HG02852 (cell line): ENCODE measurements around the gene DTNBP1.
A peak's percentile ranks its signal among the peaks of the same experiment; 100 is the strongest.

Experiments used
- ATAC-seq: cut with Tn5 transposase; IDR thresholded peaks from one replicate; pipeline ENCODE4 v1.9.1; 2021; ENCODE audit warnings: mild to moderate bottlenecking, moderate library complexity; ENCODE audit not compliant: unreplicated experiment

Gene DTNBP1

DNA sequence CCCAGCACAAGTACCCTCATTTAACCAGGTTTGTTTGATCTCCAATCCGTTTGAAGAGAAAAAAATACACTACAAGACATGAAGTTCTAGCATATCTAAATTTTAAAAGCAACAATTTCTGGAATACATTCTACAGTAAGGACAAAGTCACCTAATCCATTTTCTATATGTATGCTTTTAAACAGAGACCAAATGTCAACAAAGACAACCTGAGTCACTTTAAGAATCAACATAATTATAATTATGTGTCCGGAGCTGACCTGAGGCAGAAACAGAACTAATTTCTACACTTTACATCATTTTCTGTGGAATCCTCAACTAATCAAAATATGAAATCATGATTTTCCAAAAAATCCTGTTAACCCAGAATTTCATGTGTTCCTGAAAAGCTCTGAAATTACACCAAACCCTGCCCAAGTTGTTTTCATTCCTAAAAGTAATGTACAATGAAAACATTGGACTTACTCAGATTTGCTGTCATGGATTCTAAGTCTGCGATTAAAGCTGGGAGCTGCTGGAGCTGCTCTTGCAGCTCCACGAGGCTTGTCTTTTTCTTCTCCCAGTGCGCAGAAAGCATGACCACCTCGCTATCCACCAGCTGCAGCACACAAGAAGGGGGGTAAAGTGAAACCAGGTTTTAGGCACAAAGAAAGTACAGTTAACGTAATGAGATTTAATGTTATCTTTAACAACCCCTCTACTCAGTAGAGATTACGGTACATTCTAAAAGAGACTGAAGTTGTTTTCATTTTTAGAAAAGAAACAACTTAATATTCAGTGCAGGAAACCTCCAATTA is 35.8 kb downstream of the DTNBP1 start:
- ATAC-seq, result no peak

- no peak for ATAC-seq
Observed at GRCh38 chr6:15626160-15626559, 36.7 kb downstream of the DTNBP1 start.

- no peak for ATAC-seq
Observed at GRCh38 chr6:15623276-15624116, 39.3 kb downstream of the DTNBP1 start.

DNA sequence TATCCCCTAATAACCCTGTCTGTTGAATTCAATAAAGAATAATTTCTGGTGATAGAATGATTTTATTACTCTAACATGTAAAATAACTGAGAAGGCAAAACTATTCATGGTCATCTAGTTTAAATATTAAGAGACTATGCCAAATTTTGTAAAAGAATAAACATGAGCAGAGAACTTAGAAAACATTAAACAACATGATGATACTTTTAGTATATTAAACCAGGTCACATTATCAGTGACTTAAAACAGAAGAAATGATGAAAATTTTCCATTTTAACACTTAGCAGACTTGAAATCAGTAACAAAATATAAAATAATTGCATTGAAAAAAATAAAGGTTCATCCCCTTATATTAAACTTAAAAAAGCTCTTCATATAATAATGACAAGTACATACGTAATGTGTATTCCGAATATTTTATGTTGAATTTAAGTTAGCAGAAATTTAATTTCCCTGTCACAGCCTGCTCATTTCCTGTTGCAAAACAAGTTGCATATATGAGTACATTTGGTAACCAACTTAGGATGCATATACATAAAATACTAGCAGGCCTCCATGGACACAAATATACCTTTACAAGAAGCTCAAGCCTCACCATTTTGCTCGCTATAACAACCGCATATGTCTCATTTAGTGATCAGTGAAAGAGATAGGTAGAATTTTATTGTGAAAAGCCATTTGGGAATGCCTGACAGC is 40.6 kb downstream of the DTNBP1 start:
- ATAC-seq, result no peak

- peak; percentile 99 for ATAC-seq
Observed at GRCh38 chr6:15621203-15622044, 41.4 kb downstream of the DTNBP1 start.

DNA sequence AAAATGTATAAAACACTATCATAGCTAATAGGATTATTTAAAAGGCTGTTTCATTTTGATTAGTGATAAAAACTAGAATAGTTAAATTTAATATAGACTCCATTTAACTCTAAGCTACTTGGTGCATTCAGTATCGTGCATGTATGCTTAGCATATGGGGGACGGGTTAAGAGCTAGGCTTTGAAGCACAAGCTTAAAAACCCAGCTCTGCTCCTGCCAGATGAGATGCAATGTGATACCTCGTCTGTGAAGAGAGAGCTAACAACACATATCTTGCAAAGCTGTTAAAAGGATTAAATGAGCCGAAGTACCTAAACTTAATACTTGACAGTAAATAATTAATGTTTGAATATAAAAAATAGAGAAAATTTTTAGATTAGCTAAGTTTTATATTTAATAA is 42.2 kb downstream of the DTNBP1 start:
- ATAC-seq, result no peak

DNA sequence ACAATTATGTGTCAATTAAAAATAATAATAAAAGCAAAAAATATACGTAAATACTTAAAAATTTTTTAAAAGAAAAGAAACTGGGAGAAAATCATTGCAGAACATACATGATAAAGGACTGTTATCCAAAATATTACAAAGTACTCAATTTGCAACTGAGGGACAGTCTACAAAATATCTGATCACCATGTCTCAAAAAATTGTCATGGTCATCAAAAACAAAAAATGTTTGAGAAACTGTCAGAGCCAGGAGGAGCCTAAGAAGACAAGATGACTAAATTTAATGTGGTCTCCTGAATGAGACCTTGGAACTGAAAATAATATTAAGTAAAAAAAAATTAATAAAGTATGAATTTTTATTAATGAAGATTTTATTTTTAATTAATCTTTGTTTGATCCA is 43.5 kb downstream of the DTNBP1 start:
- ATAC-seq, result no peak

DNA sequence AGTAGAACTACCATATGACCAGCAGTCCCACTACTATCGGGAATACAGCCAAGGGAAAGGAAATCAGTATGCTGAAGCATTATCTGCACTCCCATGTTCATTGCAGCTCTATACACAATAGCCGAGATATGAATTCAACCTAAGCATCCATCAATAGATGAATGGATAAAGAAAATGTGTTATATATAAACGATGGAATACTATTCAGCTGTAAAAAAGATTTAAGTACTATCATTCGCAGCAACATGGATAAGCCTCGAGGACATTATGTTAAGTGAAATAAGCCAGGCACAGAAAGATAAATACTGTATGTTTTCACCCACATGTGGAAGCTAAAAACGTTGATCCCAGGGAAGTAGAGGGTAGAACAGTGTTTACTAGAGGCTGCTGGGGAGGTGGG is 44.1 kb downstream of the DTNBP1 start:
- ATAC-seq, result no peak

- no peak for ATAC-seq
Observed at GRCh38 chr6:15616261-15616660, 46.6 kb downstream of the DTNBP1 start.

DNA sequence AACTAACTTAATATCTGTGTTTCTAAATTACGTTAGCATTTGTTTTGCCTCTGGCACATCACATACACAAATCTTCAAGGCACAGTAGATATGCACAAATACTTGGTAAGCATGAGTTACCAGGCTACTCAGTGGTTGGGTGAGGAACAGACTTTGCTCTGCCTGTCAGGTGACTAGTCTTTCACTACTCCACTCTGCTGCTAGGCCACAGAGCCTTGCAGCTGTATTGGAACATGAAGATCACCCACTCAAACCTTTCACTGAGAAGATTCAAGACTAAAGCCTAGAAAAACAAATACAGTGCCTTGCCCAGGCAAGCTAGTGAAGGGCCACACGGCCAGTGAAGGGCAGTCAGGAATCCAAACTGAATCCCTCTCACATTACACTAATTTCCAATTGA is 47.0 kb downstream of the DTNBP1 start:
- peak; percentile 83 for ATAC-seq

- no peak for ATAC-seq
Observed at GRCh38 chr6:15614277-15614676, 48.6 kb downstream of the DTNBP1 start.

- no peak for ATAC-seq
Observed at GRCh38 chr6:15608396-15608795, 54.4 kb downstream of the DTNBP1 start.

- ATAC-seq, result no peak
Observed at GRCh38 chr6:15607603-15608002, 55.2 kb downstream of the DTNBP1 start.

DNA sequence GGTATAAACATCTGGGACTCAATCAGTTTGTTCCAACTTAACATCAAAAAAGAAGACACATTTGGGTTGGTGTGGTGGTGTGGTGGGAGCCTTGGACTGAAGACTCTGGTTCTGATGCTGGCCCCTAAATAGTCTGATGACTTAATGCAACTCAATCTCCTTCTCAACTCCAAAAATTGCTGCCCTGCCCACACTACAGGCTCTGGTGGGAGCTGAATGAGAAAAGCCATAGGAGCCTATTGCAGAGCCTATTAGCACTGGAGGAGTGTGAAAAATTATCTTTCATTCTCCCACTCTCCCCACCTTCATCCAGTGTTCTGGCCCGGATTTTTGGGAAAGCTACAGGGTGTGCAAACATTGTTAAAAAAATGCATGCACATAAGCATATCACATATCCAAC is 56.5 kb downstream of the DTNBP1 start:
- no peak for ATAC-seq

GRCh38 chr6:15604843-15605242 is 58.0 kb downstream of the DTNBP1 start:
- ATAC-seq, result no peak

- no peak for ATAC-seq
Observed at GRCh38 chr6:15602154-15602553, 60.7 kb downstream of the DTNBP1 start.

GRCh38 chr6:15598273-15598798 is 64.5 kb downstream of the DTNBP1 start:
- ATAC-seq, result no peak

GRCh38 chr6:15596186-15596896 is 66.5 kb downstream of the DTNBP1 start:
- ATAC-seq, result no peak

DNA sequence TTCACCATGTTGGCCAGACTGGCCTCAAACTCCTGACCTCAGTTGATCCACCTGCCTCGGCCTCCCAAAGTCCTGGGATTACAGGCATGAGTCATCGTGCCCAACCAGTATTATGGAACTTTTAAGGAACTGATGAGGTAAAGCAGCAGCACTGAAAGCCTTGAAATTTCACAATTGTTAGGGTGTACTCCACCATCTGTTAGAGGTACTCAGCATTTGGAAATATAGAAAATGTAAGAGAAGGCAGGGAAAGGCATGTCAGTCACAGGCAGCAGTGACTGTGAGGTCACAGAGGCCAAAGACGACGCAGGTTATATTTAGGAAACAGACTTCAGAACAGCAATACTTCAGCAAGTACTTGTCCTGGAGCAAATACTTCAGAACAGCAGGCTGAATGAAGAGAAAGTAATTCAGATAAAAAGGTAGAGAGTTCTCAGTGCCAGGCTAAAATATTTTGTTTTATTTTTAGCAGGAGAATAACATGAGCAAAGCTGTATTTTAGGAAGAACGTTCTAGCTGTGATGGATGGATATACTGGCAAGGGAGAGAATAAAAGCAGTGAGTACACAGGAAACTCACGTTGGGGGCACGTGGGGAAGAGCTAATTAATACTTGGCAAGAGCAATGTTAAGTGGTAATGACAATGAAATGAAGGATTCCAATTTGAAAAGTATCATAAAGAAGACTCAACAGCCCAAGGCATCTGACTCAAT is 67.2 kb downstream of the DTNBP1 start:
- ATAC-seq, result no peak
